GM23248 (cell line): Measurements from ENCODE around the gene KIF3B.

Experiments used
- EZH2 ChIP-seq: fragments of 200-600 bp; sonication (generic); IDR thresholded peaks from 2 replicates; pipeline ENCODE4 v1.6.1; 2018; ENCODE audit warnings: antibody characterized with exemption, mild to moderate bottlenecking; ENCODE audit not compliant: insufficient read depth, poor library complexity, severe bottlenecking
- EZH2phosphoT487 ChIP-seq: fragments of 200-600 bp; sonication (generic); IDR thresholded peaks from 2 replicates; pipeline ENCODE4 v1.6.1; 2018; ENCODE audit warnings: antibody characterized with exemption, moderate library complexity, mild to moderate bottlenecking, low read depth; ENCODE audit not compliant: insufficient read depth

- TF ChIP-seq EZH2 = no peak
- no peak for TF ChIP-seq EZH2phosphoT487
Measured at GRCh38 chr20:32329817-32330554, 52.5 kb downstream of the KIF3B start.
